SK-N-SH treated with all-trans-retinoic acid at 6 μM for 48 hours (cell line): ENCODE measurements around the gene IL17RA.

Experiments
- ATAC-seq: fragments of 200-7000 bp; cut with Tn5 transposase; 3 replicates; pipeline ENCODE4 v1.9.1; 2020; ENCODE audit warnings: mild to moderate bottlenecking, moderate library complexity
- ARNTL ChIP-seq: fragments of 450-650 bp; formaldehyde crosslinking; IDR thresholded peaks from 2 replicates; pipeline ENCODE4 v1.5.0; 2020; ENCODE audit warnings: low read depth, mild to moderate bottlenecking, moderate library complexity, borderline replicate concordance
- BACH2 ChIP-seq: fragments of 250-450 bp; sonication (Bioruptor Pico); IDR thresholded peaks from 2 replicates; pipeline ENCODE4 v1.9.0; 2021; ENCODE audit warnings: mild to moderate bottlenecking, borderline replicate concordance
- CREB5 ChIP-seq: fragments of 250-450 bp; sonication (Bioruptor Pico); IDR thresholded peaks from 2 replicates; pipeline ENCODE4 v1.5.1; 2020; ENCODE audit warnings: low read depth, mild to moderate bottlenecking, moderate library complexity
- CSDC2 ChIP-seq: fragments of 250-450 bp; sonication (Bioruptor Pico); IDR thresholded peaks from 2 replicates; pipeline ENCODE4 v1.5.0; 2020; ENCODE audit warnings: mild to moderate bottlenecking, moderate library complexity
- CSRNP3 ChIP-seq: fragments of 250-450 bp; sonication (Bioruptor Pico); IDR thresholded peaks from 2 replicates; pipeline ENCODE4 v1.5.1; 2021; ENCODE audit warnings: mild to moderate bottlenecking, moderate library complexity
- ESRRG ChIP-seq: fragments of 250-450 bp; sonication (Bioruptor Pico); IDR thresholded peaks from 2 replicates; pipeline ENCODE4 v1.6.1; 2021; ENCODE audit warnings: mild to moderate bottlenecking
- GLIS3 ChIP-seq: fragments of 250-450 bp; sonication (Bioruptor Pico); IDR thresholded peaks from 2 replicates; pipeline ENCODE4 v1.5.0; 2020; ENCODE audit warnings: mild to moderate bottlenecking, moderate library complexity
- ISL1 ChIP-seq: fragments of 250-450 bp; sonication (Bioruptor Pico); IDR thresholded peaks from 2 replicates; pipeline ENCODE4 v2.1.2; 2022; ENCODE audit warnings: mild to moderate bottlenecking, moderate library complexity
- PATZ1 ChIP-seq: fragments of 250-450 bp; sonication (Bioruptor Pico); IDR thresholded peaks from 2 replicates; pipeline ENCODE4 v1.8.0; 2020; ENCODE audit warnings: mild to moderate bottlenecking, moderate library complexity, borderline replicate concordance
- PPARA ChIP-seq: fragments of 250-450 bp; sonication (Bioruptor Pico); IDR thresholded peaks from 2 replicates; pipeline ENCODE4 v1.5.0; 2020; ENCODE audit warnings: mild to moderate bottlenecking, borderline replicate concordance
- RARB ChIP-seq: fragments of 250-450 bp; sonication (Bioruptor Pico); IDR thresholded peaks from 2 replicates; pipeline ENCODE4 v1.8.0; 2021; ENCODE audit warnings: mild to moderate bottlenecking, moderate library complexity
- TCF4 ChIP-seq: fragments of 250-450 bp; sonication (Bioruptor Pico); IDR thresholded peaks from 2 replicates; pipeline ENCODE4 v1.8.0; 2021; ENCODE audit warnings: mild to moderate bottlenecking, moderate library complexity, borderline replicate concordance
- TOX ChIP-seq: fragments of 250-450 bp; sonication (Bioruptor Pico); IDR thresholded peaks from 2 replicates; pipeline ENCODE4 v1.8.0; 2021; ENCODE audit warnings: mild to moderate bottlenecking, moderate library complexity, borderline replicate concordance
- ZC3H10 ChIP-seq: fragments of 250-450 bp; sonication (Bioruptor Pico); IDR thresholded peaks from 2 replicates; pipeline ENCODE4 v1.5.1; 2021; ENCODE audit warnings: mild to moderate bottlenecking, moderate library complexity
- ZFP3 ChIP-seq: fragments of 250-450 bp; sonication (Bioruptor Pico); IDR thresholded peaks from 2 replicates; pipeline ENCODE4 v1.5.0; 2020; ENCODE audit warnings: mild to moderate bottlenecking, moderate library complexity
- ZFP30 ChIP-seq: fragments of 450-650 bp; formaldehyde crosslinking; IDR thresholded peaks from 2 replicates; pipeline ENCODE4 v1.5.0; 2022; ENCODE audit warnings: mild to moderate bottlenecking, moderate library complexity
- ZNF565 ChIP-seq: fragments of 450-650 bp; formaldehyde crosslinking; conservative IDR thresholded peaks from 2 replicates; pipeline ENCODE4 v1.5.0; 2020; ENCODE audit warnings: low read depth, mild to moderate bottlenecking, moderate library complexity
- ZNF70 ChIP-seq: fragments of 450-650 bp; formaldehyde crosslinking; IDR thresholded peaks from 2 replicates; pipeline ENCODE4 v1.5.0; 2020; ENCODE audit warnings: mild to moderate bottlenecking, moderate library complexity
- ZNF8 ChIP-seq: fragments of 450-650 bp; formaldehyde crosslinking; IDR thresholded peaks from 2 replicates; pipeline ENCODE4 v1.5.0; 2020; ENCODE audit warnings: mild to moderate bottlenecking, moderate library complexity

The IL17RA gene

GRCh38 chr22:17120281-17120680 is 35.5 kb downstream of the IL17RA start:
- peak; percentile 69 for ATAC-seq
- TF ChIP-seq PATZ1 (CRISPR knock-in tag) (no peak), ZFP30 (CRISPR knock-in tag) (no peak), ISL1 (CRISPR knock-in tag) (no peak), ZNF70 (no peak)
- TF ChIP-seq, all 23 proteins: peak for 0

- TF ChIP-seq ZFP30 (CRISPR knock-in tag): no peak
- no peak for TF ChIP-seq ZFP3
- TF ChIP-seq ZNF565 (CRISPR knock-in tag): no peak
- TF ChIP-seq TCF4 (CRISPR knock-in tag): no peak
- TF ChIP-seq RARB: no peak
- TF ChIP-seq PATZ1 (CRISPR knock-in tag): no peak
- TF ChIP-seq TOX (CRISPR knock-in tag): no peak
- TF ChIP-seq CSRNP3 (CRISPR knock-in tag): no peak
- no peak for TF ChIP-seq ISL1 (CRISPR knock-in tag)
- TF ChIP-seq GLIS3 (CRISPR knock-in tag): no peak
- ATAC-seq: no peak; the same call in 2 of the 3 replicates
These were observed 36.0 kb downstream of the IL17RA start for GRCh38 chr22:17120711-17121232.

- no peak for TF ChIP-seq ISL1 (CRISPR knock-in tag)
- TF ChIP-seq CSRNP3 (CRISPR knock-in tag): no peak
- TF ChIP-seq TOX (CRISPR knock-in tag): no peak
- no peak for TF ChIP-seq ZNF565 (CRISPR knock-in tag)
- no peak for TF ChIP-seq ZFP3
- no peak for TF ChIP-seq PATZ1 (CRISPR knock-in tag)
- TF ChIP-seq CSDC2 (CRISPR knock-in tag): no peak
- no peak for TF ChIP-seq ZNF70
- no peak for TF ChIP-seq CREB5 (CRISPR knock-in tag)
- no peak for TF ChIP-seq BACH2 (CRISPR knock-in tag)
- no peak for TF ChIP-seq GLIS3 (CRISPR knock-in tag)
- TF ChIP-seq RARB: no peak
- no peak for TF ChIP-seq ZC3H10 (CRISPR knock-in tag)
- no peak for TF ChIP-seq PPARA (CRISPR knock-in tag)
- TF ChIP-seq TCF4 (CRISPR knock-in tag): no peak
- no peak for TF ChIP-seq ARNTL
- TF ChIP-seq ESRRG (CRISPR knock-in tag): no peak
- TF ChIP-seq ZNF8 (CRISPR knock-in tag): no peak
- no peak for TF ChIP-seq ZFP30 (CRISPR knock-in tag)
These were observed 36.7 kb downstream of the IL17RA start, which contains the start of gene TMEM121B for GRCh38 chr22:17121233-17122195. TMEM121B (minus strand) TSS chr22:17121360; CDS start chr22:17121127, 233 bp downstream.

More at GRCh38 chr22:17121233-17122195, 36.7 kb downstream of the IL17RA start, which contains the start of gene TMEM121B:
- ATAC-seq: peak; percentile 48
